GM23338 (cell line): ENCODE data around the gene ORC6. TPM values are rescaled to one million over a fixed set of nuclear protein-coding genes. Genes with fewer than 3 reads are reported as not detected.

ENCODE experiments used
- polyA plus RNA-seq: library from polyadenylated mRNA; unstranded; fragments of >200 nt; fragmentation: Nextera tagmentation; extraction: Ambion mirVana; gene quantifications from 2 replicates; pipeline ENCODE4 v1.2.1, GENCODE V29; 2016
- total RNA-seq: library from RNA; depleted of rRNA; stranded (reverse); fragments of >200 nt; shearing (Covaris generic); gene quantifications from 2 replicates; pipeline ENCODE4 v1.2.3, GENCODE V29; 2014; rRNA removed

ORC6 gene
- total and polyA plus RNA-seq, 2 experiments from 2014 or later, result 71.5 to 92.0 TPM

Other genes starting within 250 kb of the ORC6 start
- 14.1 and 14.9 TPM in 2 replicates for gene SHCBP1, start 68.3 kb upstream of the ORC6 start, total RNA-seq
- 6.5 and 7.3 TPM in 2 replicates for gene SHCBP1, start 68.3 kb upstream of the ORC6 start, polyA plus RNA-seq
- 40.0 and 51.8 TPM in 2 replicates for gene VPS35, start 481 bp upstream of the ORC6 start, total RNA-seq
- gene VPS35, start 481 bp upstream of the ORC6 start, polyA plus RNA-seq, result 25.4 and 31.1 TPM in 2 replicates
- 0.35 and 0.63 TPM in 2 replicates for gene MYLK3, start 58.7 kb downstream of the ORC6 start, total RNA-seq
- 0.14 and 0.18 TPM in 2 replicates for gene MYLK3, start 58.7 kb downstream of the ORC6 start, polyA plus RNA-seq
- gene C16orf87, start 141.5 kb downstream of the ORC6 start, total RNA-seq, result 23.4 and 32.1 TPM in 2 replicates
- 40.2 and 46.0 TPM in 2 replicates for gene C16orf87, start 141.5 kb downstream of the ORC6 start, polyA plus RNA-seq
- gene GPT2, start 194.7 kb downstream of the ORC6 start, total RNA-seq, result 81.0 and 82.6 TPM in 2 replicates
- 48.5 TPM in 2 replicates for gene GPT2, start 194.7 kb downstream of the ORC6 start, polyA plus RNA-seq